CD14-positive monocyte (primary cell): ENCODE measurements around the gene TRPV2. TPM values are rescaled to one million over a fixed set of nuclear protein-coding genes. Genes with fewer than 3 reads are reported as not detected.

Source experiments
- DNase-seq, 3 donors: peaks; one replicate each; pipeline ENCODE4 v3.0.0-alpha.2; 2011 to 2022
- H2AFZ ChIP-seq: 2 replicates; pipeline ENCODE4 v1.6.0; 2012; ENCODE audit warnings: mild to moderate bottlenecking, low read depth, low read length, inconsistent platforms; ENCODE audit not compliant: insufficient read depth, poor library complexity, severe bottlenecking
- H3K27ac ChIP-seq, 2 donors: 1 replicate in 1 of 2; 2 replicates in 1 of 2; pipeline ENCODE4 v1.5.1; 2012 to 2013; ENCODE audit warnings: low read length in 2 of 2, control low read depth in 1 of 2, inconsistent platforms in 1 of 2, low read depth in 1 of 2, mild to moderate bottlenecking in 1 of 2
- H3K27me3 ChIP-seq, 2 donors: one replicate each; pipeline versions ENCODE4 v1.6.0 to v1.6.1; 2011 to 2013; ENCODE audit warnings: low read length in 2 of 2; ENCODE audit not compliant: control insufficient read depth in 2 of 2, insufficient read depth in 2 of 2
- H3K36me3 ChIP-seq, 2 donors: replicated peaks in 1 of 2; 1 replicate in 1 of 2; 2 replicates in 1 of 2; pipeline versions ENCODE4 v1.5.1 to v1.6.1; 2012 to 2013; ENCODE audit warnings: low read length in 2 of 2, control low read depth in 1 of 2, inconsistent platforms in 1 of 2, mild to moderate bottlenecking in 1 of 2; ENCODE audit not compliant: insufficient read depth in 2 of 2, control insufficient read depth in 1 of 2
- H3K4me1 ChIP-seq, 2 donors: 1 replicate in 1 of 2; 2 replicates in 1 of 2; pipeline versions ENCODE4 v1.5.1 to v1.6.1; 2012 to 2013; ENCODE audit warnings: low read length in 2 of 2, control low read depth in 1 of 2, inconsistent platforms in 1 of 2, mild to moderate bottlenecking in 1 of 2, moderate library complexity in 1 of 2; ENCODE audit not compliant: insufficient read depth in 2 of 2, control insufficient read depth in 1 of 2
- H3K4me2 ChIP-seq: replicated peaks from 2 replicates; pipeline ENCODE3; 2012; ENCODE audit warnings: low read length, moderate library complexity, mild to moderate bottlenecking; ENCODE audit not compliant: poor library complexity, severe bottlenecking; ENCODE audit errors: extremely low read depth
- H3K4me3 ChIP-seq, 3 experiments: fragments of 200-600 bp in 1 of 3; sonication (generic) in 1 of 3; replicated peaks in 1 of 3; 1 replicate in 2 of 3; 2 replicates in 1 of 3; pipeline ENCODE4 v1.5.1; 2011 to 2013; ENCODE audit warnings: low read length in 3 of 3, mild to moderate bottlenecking in 3 of 3, control low read depth in 2 of 3, low read depth in 2 of 3, inconsistent platforms in 1 of 3, moderate library complexity in 1 of 3
- H3K79me2 ChIP-seq: 2 replicates; pipeline ENCODE4 v1.6.0; 2012; ENCODE audit warnings: mild to moderate bottlenecking, control low read depth, inconsistent platforms, low read length, moderate library complexity; ENCODE audit not compliant: insufficient read depth
- H3K9ac ChIP-seq: 2 replicates; pipeline ENCODE4 v1.6.0; 2017; ENCODE audit warnings: low read length, mild to moderate bottlenecking; ENCODE audit not compliant: insufficient read depth, poor library complexity, severe bottlenecking
- H3K9me3 ChIP-seq, 2 donors: replicated peaks in 1 of 2; 1 replicate in 1 of 2; 2 replicates in 1 of 2; pipeline versions ENCODE4 v1.5.1 to v1.6.1; 2012 to 2013; ENCODE audit warnings: low read length in 2 of 2, control low read depth in 1 of 2; ENCODE audit not compliant: control insufficient read depth in 1 of 2, insufficient read depth in 1 of 2
- H4K20me1 ChIP-seq: 2 replicates; pipeline ENCODE4 v1.6.0; 2012; ENCODE audit warnings: mild to moderate bottlenecking, low read length, control low read depth, moderate library complexity; ENCODE audit not compliant: insufficient read depth
- H3K27ac Mint-ChIP-seq, 7 donors: one replicate each; pipeline ENCODE4 v1.8.0; 2020; ENCODE audit warnings: mild to moderate bottlenecking in 7 of 7, mixed read lengths in 7 of 7, moderate library complexity in 6 of 7, inconsistent platforms in 2 of 7
- H3K27me3 Mint-ChIP-seq, 3 donors: one replicate each; pipeline ENCODE4 v1.8.0; 2021 to 2022; ENCODE audit warnings: low read depth in 3 of 3, mild to moderate bottlenecking in 3 of 3, mixed read lengths in 3 of 3, moderate library complexity in 3 of 3, inconsistent platforms in 1 of 3
- H3K36me3 Mint-ChIP-seq, 2 donors: one replicate each; pipeline ENCODE4 v1.8.0; 2020; ENCODE audit warnings: mixed read lengths in 2 of 2, inconsistent platforms in 1 of 2, mild to moderate bottlenecking in 1 of 2
- H3K4me1 Mint-ChIP-seq: one replicate; pipeline ENCODE4 v1.8.0; 2020; ENCODE audit warnings: mild to moderate bottlenecking, mixed read lengths
- H3K4me3 Mint-ChIP-seq, 2 donors: one replicate each; pipeline ENCODE4 v1.8.0; 2020; ENCODE audit warnings: mild to moderate bottlenecking in 2 of 2, mixed read lengths in 2 of 2, moderate library complexity in 1 of 2
- H3K9me3 Mint-ChIP-seq, 7 donors: one replicate each; pipeline ENCODE4 v1.8.0; 2020 to 2022; ENCODE audit warnings: mixed read lengths in 7 of 7, mild to moderate bottlenecking in 6 of 7, moderate library complexity in 6 of 7, inconsistent platforms in 2 of 7
- CTCF ChIP-seq: fragments of 200-600 bp; IDR thresholded peaks from one replicate; pipeline ENCODE4 v1.8.0; 2022; ENCODE audit warnings: antibody characterized with exemption, mild to moderate bottlenecking
- WGBS: methylation state at CpG from one replicate; pipeline ENCODE4 v1.1.5; 2013; ENCODE audit warnings: missing lambda C conversion rate; ENCODE audit not compliant: insufficient coverage; 5-methylcytosine and 5-hydroxymethylcytosine counted together
- intact Hi-C, 2 donors: fragments of 100-400 bp; cut with micrococcal nuclease; formaldehyde crosslinking; loops; one replicate each; pipeline versions ENCODE4 v1.15.0 to v1.15.1; 2023
- polyA plus RNA-seq, 3 donors: library from polyadenylated mRNA; depleted of rRNA in 1 of 3; unstranded in 2 of 3; stranded (reverse) in 1 of 3; fragments of 300-500 nt in 2 of 3; fragments of >200 nt in 1 of 3; fragmentation: Illumina TruSeq in 2 of 3; gene quantifications; 1 replicate in 2 of 3; 2 replicates in 1 of 3; pipeline ENCODE4 v1.2.3, GENCODE V29; 2012 to 2021

Gene TRPV2
- polyA plus RNA-seq, 3 donors: 51.4 to 66.3 (median 58.2) TPM

- 94% methylated on average over 4 of the region's 6 CpGs for WGBS
- Mint-ChIP-seq H3K27ac (no peak overlapping the region), H3K36me3 (peaks cover 53 to 76% of the 10 kb centered on the region in 2 donors), H3K4me1 (peaks cover 4% of the 10 kb centered on the region), H3K4me3 (no peak overlapping the region), H3K27me3 (peaks cover 0 to 1% (median 0%) of the 10 kb centered on the region in 3 donors), H3K9me3 (peaks cover 0 to 1% (median 0%) of the 10 kb centered on the region in 7 donors)
- intact Hi-C loops: no loop called here
- Histone ChIP-seq H4K20me1 (peaks cover 9% of the 10 kb centered on the region), H3K27me3 (no peaks in the 10 kb centered on the region), H3K9ac (no peak overlapping the region), H2AFZ (no peak overlapping the region), H3K9me3 (no peaks in the 10 kb centered on the region), H3K4me1 (no peaks in the 10 kb centered on the region), H3K4me2 (no peak overlapping the region), H3K27ac (no peak overlapping the region), H3K4me3 (no peak overlapping the region), H3K79me2 (no peaks in the 10 kb centered on the region), H3K36me3 (peaks cover 50 to 67% of the 10 kb centered on the region in 2 donors)
- DNase-seq: no peak
- no peak for TF ChIP-seq CTCF
Observed at GRCh38 chr17:16430650-16431049, 15.3 kb downstream of the TRPV2 start.

GRCh38 chr17:16432017-16432416 lies 16.6 kb downstream of the TRPV2 start:
- Histone ChIP-seq H3K79me2 (no peaks in the 10 kb centered on the region), H4K20me1 (peaks cover 9% of the 10 kb centered on the region), H2AFZ (no peak overlapping the region), H3K36me3 (peaks cover 37 to 53% of the 10 kb centered on the region in 2 donors), H3K4me1 (no peaks in the 10 kb centered on the region), H3K27ac (no peak overlapping the region), H3K4me3 (no peak overlapping the region), H3K9ac (no peak overlapping the region), H3K9me3 (no peaks in the 10 kb centered on the region), H3K27me3 (no peaks in the 10 kb centered on the region), H3K4me2 (no peak overlapping the region)
- no peak for DNase-seq
- 96% methylated on average over 14 of the region's 15 CpGs for WGBS
- Mint-ChIP-seq H3K27ac (peak overlapping the region in 1 of 7 donors; percentile 45), H3K27me3 (no peaks in the 10 kb centered on the region), H3K9me3 (peaks cover 0 to 1% (median 0%) of the 10 kb centered on the region in 7 donors), H3K4me3 (no peak overlapping the region), H3K4me1 (peaks cover 6% of the 10 kb centered on the region), H3K36me3 (peaks cover 39 to 63% of the 10 kb centered on the region in 2 donors)
- TF ChIP-seq CTCF: no peak
- intact Hi-C loops: no loop called here
